ENCODE results near the gene ZNF396. TPM values are rescaled to one million over a fixed set of nuclear protein-coding genes. Genes with fewer than 3 reads are reported as not detected.

Gene ZNF396
- total and polyA plus RNA-seq, 8 donors: 2.4 to 3.9 (median 3.2) TPM

DNA sequence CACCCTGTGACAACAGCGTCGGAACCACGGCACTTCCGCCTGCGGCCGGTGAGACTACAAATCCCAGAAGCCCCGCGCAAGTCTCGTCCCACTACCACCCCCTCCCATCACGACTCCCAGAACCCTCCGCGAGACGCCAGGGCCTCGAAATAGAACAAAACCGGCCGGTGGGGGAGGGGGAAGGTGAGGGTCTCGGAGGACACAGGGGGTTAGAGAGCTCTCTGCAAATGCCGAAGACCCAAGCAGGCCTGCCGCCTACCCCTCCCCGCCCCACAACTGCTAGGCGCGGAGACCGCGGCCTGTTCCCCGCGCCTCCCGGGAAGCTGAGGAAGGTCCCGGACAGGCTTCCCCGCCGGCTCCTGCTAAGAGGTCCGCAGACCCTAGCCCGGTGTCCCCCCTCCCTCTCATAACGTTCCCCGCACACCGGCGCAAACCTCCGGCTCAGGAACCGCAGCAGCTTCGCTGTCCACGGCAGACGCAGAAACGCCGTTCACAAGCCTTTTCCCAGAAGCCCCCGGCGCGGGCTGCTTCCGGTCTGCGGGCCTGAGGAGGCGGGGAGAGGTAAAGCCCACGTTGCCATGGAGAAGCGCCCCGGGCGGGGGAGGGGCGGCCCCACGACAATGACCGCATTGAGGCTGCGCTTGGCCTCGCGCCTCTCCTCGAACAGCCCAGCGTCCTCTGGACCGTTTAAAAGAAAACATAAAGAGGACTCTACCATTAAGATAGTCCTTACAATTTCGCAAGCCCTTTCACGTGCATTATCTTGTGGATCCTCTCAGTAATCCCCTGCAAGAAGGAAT, 33.0 kb downstream of the ZNF396 start, which contains the start of gene ZNF24:
TSS of gene ZNF24 (minus strand) at position 485 of the 800 bp plus-strand sequence. CDS start 3,770 bp downstream, outside the sequence.
- Histone ChIP-seq H3K36me3 (peaks cover 7 to 16% of the 10 kb centered on the region in 2 donors), H3K9me3 (no peaks in the 10 kb centered on the region), H3K27ac (peak within 1 kb of the TSS; percentile 90 to 99), H3K27me3 (no peaks in the 10 kb centered on the region), H3K4me3 (peak within 1 kb of the TSS; percentile 75 to 87), H3K4me1 (peaks cover 9 to 51% of the 10 kb centered on the region in 2 donors)
- intact Hi-C loops (cut with DNase I): loop anchor here in 1 of 2 donors (5.0 kb wide), 1 partner anchor 52 kb away; the partner anchor contains the start of gene ZSCAN30
- TF ChIP-seq, protein P1, sequence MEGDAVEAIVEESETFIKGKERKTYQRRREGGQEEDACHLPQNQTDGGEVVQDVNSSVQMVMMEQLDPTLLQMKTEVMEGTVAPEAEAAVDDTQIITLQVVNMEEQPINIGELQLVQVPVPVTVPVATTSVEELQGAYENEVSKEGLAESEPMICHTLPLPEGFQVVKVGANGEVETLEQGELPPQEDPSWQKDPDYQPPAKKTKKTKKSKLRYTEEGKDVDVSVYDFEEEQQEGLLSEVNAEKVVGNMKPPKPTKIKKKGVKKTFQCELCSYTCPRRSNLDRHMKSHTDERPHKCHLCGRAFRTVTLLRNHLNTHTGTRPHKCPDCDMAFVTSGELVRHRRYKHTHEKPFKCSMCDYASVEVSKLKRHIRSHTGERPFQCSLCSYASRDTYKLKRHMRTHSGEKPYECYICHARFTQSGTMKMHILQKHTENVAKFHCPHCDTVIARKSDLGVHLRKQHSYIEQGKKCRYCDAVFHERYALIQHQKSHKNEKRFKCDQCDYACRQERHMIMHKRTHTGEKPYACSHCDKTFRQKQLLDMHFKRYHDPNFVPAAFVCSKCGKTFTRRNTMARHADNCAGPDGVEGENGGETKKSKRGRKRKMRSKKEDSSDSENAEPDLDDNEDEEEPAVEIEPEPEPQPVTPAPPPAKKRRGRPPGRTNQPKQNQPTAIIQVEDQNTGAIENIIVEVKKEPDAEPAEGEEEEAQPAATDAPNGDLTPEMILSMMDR (IDR thresholded peaks at IDR 0.05): no peak
- peak; percentile 96 to 99 (median 98) for DNase-seq
- ATAC-seq: peak; percentile 99

DNA sequence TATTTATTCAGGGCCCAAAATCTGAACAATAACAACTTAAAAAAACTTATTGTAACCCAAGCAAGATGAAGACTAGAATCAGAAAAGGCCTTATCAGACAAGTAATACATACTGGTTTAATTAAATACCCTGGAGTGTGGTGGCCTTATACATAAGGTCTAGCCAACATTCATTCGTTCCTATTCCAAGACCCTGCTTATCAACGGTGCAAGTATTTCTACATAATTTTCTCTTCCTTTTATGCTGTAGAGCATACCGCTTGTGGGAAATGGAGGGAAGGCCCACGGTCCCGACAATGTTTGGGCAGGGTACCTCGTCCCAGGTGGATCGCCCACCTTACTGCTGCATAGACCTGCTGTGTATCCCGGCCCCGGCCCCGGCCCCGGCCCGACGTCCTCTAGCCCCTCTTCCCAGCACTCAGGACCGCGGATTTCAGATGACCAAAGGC, 33.6 kb downstream of the ZNF396 start:
- Histone ChIP-seq H3K4me1 (peaks cover 9 to 51% of the 10 kb centered on the region in 2 donors), H3K4me3 (peak overlapping the region; percentile 75 to 87), H3K27me3 (no peaks in the 10 kb centered on the region), H3K9me3 (no peaks in the 10 kb centered on the region), H3K27ac (peak overlapping the region; percentile 90 to 99), H3K36me3 (peaks cover 10 to 22% of the 10 kb centered on the region in 2 donors)
- TF ChIP-seq, protein P1 (IDR thresholded peaks at IDR 0.05): no peak
- no peak for DNase-seq
- ATAC-seq: no peak
- intact Hi-C loops (cut with DNase I): loop anchor here in 1 of 2 donors (5.0 kb wide), 1 partner anchor 51 kb away; the partner anchor contains the start of gene ZSCAN30

DNA sequence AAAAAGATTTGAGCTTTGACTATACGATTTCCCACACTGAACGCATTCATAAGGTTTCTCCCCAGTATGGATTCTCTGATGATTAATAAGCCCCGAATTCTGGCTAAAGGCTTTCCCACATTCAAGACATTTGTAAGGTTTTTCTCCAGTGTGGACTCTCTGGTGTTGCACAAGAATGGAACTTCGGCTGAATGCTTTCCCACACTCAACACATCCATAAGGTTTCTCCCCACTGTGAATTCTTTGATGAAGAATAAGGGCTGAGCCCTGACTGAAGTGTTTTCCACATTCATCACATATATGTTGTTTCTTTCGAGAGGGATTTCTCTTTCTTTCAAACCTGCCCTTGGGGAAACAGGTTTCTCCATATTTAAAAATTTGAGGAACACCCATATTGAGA, 39.9 kb downstream of the ZNF396 start:
- no peak for DNase-seq
- no peak for ATAC-seq
- H3K9me3 ChIP-seq: no peaks in the 10 kb centered on the region
- H3K27ac ChIP-seq: no peak overlapping the region
- TF ChIP-seq, protein P1 (IDR thresholded peaks at IDR 0.05): no peak
- H3K4me1 ChIP-seq: peaks cover 0 to 23% of the 10 kb centered on the region in 2 donors
- H3K4me3 ChIP-seq: no peak overlapping the region
- H3K36me3 ChIP-seq: peaks cover 10 to 84% of the 10 kb centered on the region in 2 donors
- intact Hi-C loops (cut with DNase I): no loop called here
- H3K27me3 ChIP-seq: no peaks in the 10 kb centered on the region

DNA sequence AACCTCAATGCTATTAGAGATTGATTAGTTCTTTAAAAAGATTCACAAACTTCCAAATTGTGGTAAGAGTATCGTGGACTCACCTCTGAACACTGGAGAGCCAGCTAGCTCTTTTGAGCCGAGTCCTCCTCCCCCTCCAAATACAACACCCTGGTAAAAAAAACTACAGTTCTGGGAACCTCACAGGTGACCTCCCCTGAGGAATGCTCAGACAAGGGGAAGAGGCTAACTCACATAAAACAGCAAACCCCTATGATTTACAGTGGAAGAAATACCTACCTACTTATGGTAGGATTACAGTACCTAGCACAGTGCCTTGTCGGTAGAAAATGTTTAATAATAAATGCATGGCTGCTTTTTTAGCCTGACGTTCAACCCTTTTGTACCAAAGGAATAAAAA, 41.3 kb downstream of the ZNF396 start:
- Histone ChIP-seq H3K9me3 (no peaks in the 10 kb centered on the region), H3K4me1 (peaks cover 0 to 12% of the 10 kb centered on the region in 2 donors), H3K4me3 (no peak overlapping the region), H3K27ac (no peak overlapping the region), H3K36me3 (peaks cover 10 to 94% of the 10 kb centered on the region in 2 donors), H3K27me3 (no peaks in the 10 kb centered on the region)
- intact Hi-C loops (cut with DNase I): no loop called here
- no peak for DNase-seq
- TF ChIP-seq, protein P1 (IDR thresholded peaks at IDR 0.05): no peak
- no peak for ATAC-seq

DNA sequence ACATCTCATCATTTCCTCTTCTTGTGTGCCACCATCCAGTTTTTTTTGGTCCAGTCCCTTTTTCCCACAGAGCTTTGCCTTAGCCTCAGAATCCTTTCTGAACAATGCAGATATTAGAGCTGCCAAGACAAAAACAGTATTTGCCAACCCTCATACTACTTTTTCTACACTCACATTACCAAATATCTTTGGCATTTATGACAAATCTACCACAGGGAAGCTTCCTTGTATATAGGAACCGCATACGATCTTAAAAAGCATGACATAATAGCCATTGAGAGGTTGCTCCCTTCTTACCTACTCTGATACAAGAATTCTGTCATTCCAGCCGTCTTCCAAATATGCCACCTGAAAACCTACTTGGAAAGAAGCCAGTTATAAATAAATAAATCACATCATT, 42.3 kb downstream of the ZNF396 start:
- no peaks in the 10 kb centered on the region for H3K9me3 ChIP-seq
- H3K4me1 ChIP-seq: peaks cover 0 to 1% of the 10 kb centered on the region in 2 donors
- intact Hi-C loops (cut with DNase I): no loop called here
- H3K27ac ChIP-seq: no peak overlapping the region
- TF ChIP-seq, protein P1 (IDR thresholded peaks at IDR 0.05): no peak
- H3K4me3 ChIP-seq: no peak overlapping the region
- ATAC-seq (no peak), DNase-seq (no peak)
- H3K27me3 ChIP-seq: no peaks in the 10 kb centered on the region
- H3K36me3 ChIP-seq: peaks cover 9 to 85% of the 10 kb centered on the region in 2 donors

Data from left lung (tissue), 10 donors.